Epithelial cell of esophagus (primary cell): ENCODE results near the gene TSPAN9.

Source experiments
- DNase-seq: peaks from one replicate; pipeline ENCODE4 v3.0.0; 2010; ENCODE audit warnings: low read depth
- H3K4me3 ChIP-seq: 2 replicates; pipeline ENCODE4 v1.5.1; 2011; ENCODE audit warnings: mild to moderate bottlenecking, low read length, control low read depth
- CTCF ChIP-seq: IDR thresholded peaks from 2 replicates; pipeline ENCODE4 v1.5.1; 2011; ENCODE audit warnings: low read depth, mild to moderate bottlenecking, low read length, control low read depth, inconsistent platforms; ENCODE audit not compliant: insufficient read depth; ENCODE audit errors: missing control alignments

TSPAN9 gene

GRCh38 chr12:3203713-3204112 lies 126.5 kb downstream of the TSPAN9 start:
- no peak overlapping the region for H3K4me3 ChIP-seq
- TF ChIP-seq CTCF: no peak

GRCh38 chr12:3204143-3204542 lies 127.0 kb downstream of the TSPAN9 start:
- TF ChIP-seq CTCF: peak; percentile 22
- peak; percentile 50 for DNase-seq

More at GRCh38 chr12:3203713-3204112, 126.5 kb downstream of the TSPAN9 start:
- peak; percentile 55 for DNase-seq

GRCh38 chr12:3204730-3205531 lies 127.8 kb downstream of the TSPAN9 start:
- no peak for TF ChIP-seq CTCF
- no peak for DNase-seq
- H3K4me3 ChIP-seq: no peak overlapping the region

More at GRCh38 chr12:3204143-3204542, 127.0 kb downstream of the TSPAN9 start:
- H3K4me3 ChIP-seq: no peak overlapping the region

GRCh38 chr12:3205742-3206519 lies 128.8 kb downstream of the TSPAN9 start:
- TF ChIP-seq CTCF: no peak
- DNase-seq: peak; percentile 23
- no peak overlapping the region for H3K4me3 ChIP-seq

GRCh38 chr12:3206536-3207072 lies 129.4 kb downstream of the TSPAN9 start:
- TF ChIP-seq CTCF: no peak
- H3K4me3 ChIP-seq: no peak overlapping the region
- no peak for DNase-seq

GRCh38 chr12:3207175-3207574 lies 130.0 kb downstream of the TSPAN9 start:
- TF ChIP-seq CTCF: no peak
- no peak for DNase-seq
- H3K4me3 ChIP-seq: no peak overlapping the region
